HepG2 (cell line): ENCODE measurements around the gene PEAK3. TPM values are rescaled to one million over a fixed set of nuclear protein-coding genes. Genes with fewer than 3 reads are reported as not detected.

Source experiments
- ARNT2 ChIP-seq: sonication (generic); formaldehyde crosslinking; IDR thresholded peaks from 2 replicates; pipeline ENCODE4 v1.8.0; 2022; ENCODE audit warnings: mild to moderate bottlenecking, low read depth, missing genetic modification reagents, moderate library complexity
- ELF1 ChIP-seq: sonication (generic); formaldehyde crosslinking; IDR thresholded peaks from 2 replicates; pipeline ENCODE4 v1.4.0; 2020; ENCODE audit warnings: missing genetic modification reagents
- ELF3 ChIP-seq: IDR thresholded peaks from 2 replicates; pipeline ENCODE4 v1.6.1; 2016; ENCODE audit warnings: missing genetic modification reagents, missing compliant biosample characterization
- IRX3 ChIP-seq: sonication (generic); formaldehyde crosslinking; IDR thresholded peaks from 2 replicates; pipeline ENCODE4 v1.8.1; 2023; ENCODE audit warnings: mild to moderate bottlenecking, low read depth, missing genetic modification reagents, borderline replicate concordance
- MAZ ChIP-seq, 2 experiments: sonication (generic) in 1 of 2; formaldehyde crosslinking in 1 of 2; IDR thresholded peaks; 2 replicates each; pipeline versions ENCODE4 v1.5.0 to v1.6.1; 2012 to 2020; ENCODE audit warnings: low read depth in 2 of 2, mild to moderate bottlenecking in 2 of 2, borderline replicate concordance in 1 of 2, improper control_type of control experiment in 1 of 2, low read length in 1 of 2, missing genetic modification reagents in 1 of 2, moderate library complexity in 1 of 2
- MIXL1 ChIP-seq: IDR thresholded peaks from 2 replicates; pipeline ENCODE4 v1.6.1; 2016
- NFYB ChIP-seq: sonication (generic); formaldehyde crosslinking; IDR thresholded peaks from 2 replicates; pipeline ENCODE4 v1.4.0; 2020; ENCODE audit warnings: missing genetic modification reagents
- PRPF4 ChIP-seq: fragments of 200-400 bp; formaldehyde crosslinking; IDR thresholded peaks from 2 replicates; pipeline ENCODE4 v1.6.1; 2016; ENCODE audit warnings: low read length, low read depth; ENCODE audit not compliant: poor library complexity, severe bottlenecking
- RARG ChIP-seq: sonication (generic); formaldehyde crosslinking; IDR thresholded peaks from 2 replicates; pipeline ENCODE4 v1.4.0; 2020; ENCODE audit warnings: low read depth, mild to moderate bottlenecking, missing genetic modification reagents
- RNF2 ChIP-seq: fragments of 450-650 bp; conservative IDR thresholded peaks from 2 replicates; pipeline ENCODE4 v1.6.1; 2016; ENCODE audit warnings: low read depth
- SMARCE1 ChIP-seq: fragments of 450-650 bp; IDR thresholded peaks from 2 replicates; pipeline ENCODE4 v1.6.1; 2017; ENCODE audit warnings: borderline replicate concordance
- SUZ12 ChIP-seq: fragments of 150-350 bp; IDR thresholded peaks from 2 replicates; pipeline ENCODE4 v1.6.1; 2014; ENCODE audit warnings: low read depth, low read length
- TAF15 ChIP-seq: fragments of 200-400 bp; formaldehyde crosslinking; IDR thresholded peaks from one replicate; pipeline ENCODE4 v1.6.1; 2018; ENCODE audit warnings: mild to moderate bottlenecking, low read depth, low read length; ENCODE audit not compliant: poor library complexity, severe bottlenecking
- THAP11 ChIP-seq: IDR thresholded peaks from 2 replicates; pipeline ENCODE4 v1.6.1; 2016; ENCODE audit warnings: missing biosample characterization, missing genetic modification reagents
- TSC22D2 ChIP-seq: sonication (generic); formaldehyde crosslinking; IDR thresholded peaks from 2 replicates; pipeline ENCODE4 v1.5.1; 2020; ENCODE audit warnings: missing genetic modification reagents, mild to moderate bottlenecking, borderline replicate concordance
- ZBTB7A ChIP-seq: sonication (generic); formaldehyde crosslinking; IDR thresholded peaks from 2 replicates; pipeline ENCODE4 v1.8.0; 2022; ENCODE audit warnings: mild to moderate bottlenecking, missing genetic modification reagents
- ZNF263 ChIP-seq: sonication (generic); formaldehyde crosslinking; IDR thresholded peaks from 2 replicates; pipeline ENCODE4 v1.4.0; 2020; ENCODE audit warnings: missing genetic modification reagents
- ZNF674 ChIP-seq: sonication (generic); formaldehyde crosslinking; IDR thresholded peaks from 2 replicates; pipeline ENCODE4 v1.5.0; 2020; ENCODE audit warnings: low read depth, mild to moderate bottlenecking, missing genetic modification reagents
- ZNF724P ChIP-seq: sonication (generic); formaldehyde crosslinking; IDR thresholded peaks from 2 replicates; pipeline ENCODE4 v1.8.0; 2022; ENCODE audit warnings: missing genetic modification reagents, borderline replicate concordance
- ZNF772 ChIP-seq: sonication (generic); formaldehyde crosslinking; IDR thresholded peaks from 2 replicates; pipeline ENCODE4 v1.5.0; 2020; ENCODE audit warnings: mild to moderate bottlenecking, missing genetic modification reagents
- polyA plus RNA-seq, 8 experiments: library from polyadenylated mRNA; depleted of rRNA in 3 of 8; stranded (reverse) in 7 of 8; unstranded in 1 of 8; fragments of >200 nt; fragmentation: Illumina TruSeq in 4 of 8; extraction: Trizol in 4 of 8; gene quantifications; 2 replicates each; pipeline versions ENCODE4 v1.2.1 to v1.2.3, GENCODE V29; 2011 to 2016; ENCODE audit warnings: low read depth in 4 of 8, missing spikeins in 1 of 8, mixed read lengths in 1 of 8; ENCODE audit not compliant: insufficient read depth in 1 of 8
- total RNA-seq, 5 experiments: library from RNA; depleted of rRNA; stranded (reverse); fragments of >200 nt; fragmentation: Illumina TruSeq; extraction: Trizol; gene quantifications; 2 replicates each; pipeline ENCODE4 v1.2.3, GENCODE V29; 2016; ENCODE audit warnings: low read depth in 1 of 5
- TF ChIP-seq, protein P1 (sequence below): sonication (generic); formaldehyde crosslinking; IDR thresholded peaks from 2 replicates; pipeline ENCODE4 v1.5.1; 2020; ENCODE audit warnings: missing genetic modification reagents, mild to moderate bottlenecking, borderline replicate concordance
- TF ChIP-seq, protein P2 (sequence below): sonication (generic); formaldehyde crosslinking; IDR thresholded peaks from 2 replicates; pipeline ENCODE4 v1.5.1; 2020; ENCODE audit warnings: missing genetic modification reagents, mild to moderate bottlenecking, borderline replicate concordance
- TF ChIP-seq, protein P3 (sequence below): sonication (generic); formaldehyde crosslinking; IDR thresholded peaks from 2 replicates; pipeline ENCODE4 v1.4.0; 2020; ENCODE audit warnings: mild to moderate bottlenecking, low read depth, missing genetic modification reagents
- TF ChIP-seq, protein P4 (sequence below): sonication (generic); formaldehyde crosslinking; conservative IDR thresholded peaks from 2 replicates; pipeline ENCODE4 v1.8.0; 2022; ENCODE audit warnings: low read depth, missing genetic modification reagents

Gene PEAK3
- total and polyA plus RNA-seq, 2 of the 13 experiments (the other 11 are each of a cell fraction or from before 2014, with no cell fraction given) = not detected

DNA sequence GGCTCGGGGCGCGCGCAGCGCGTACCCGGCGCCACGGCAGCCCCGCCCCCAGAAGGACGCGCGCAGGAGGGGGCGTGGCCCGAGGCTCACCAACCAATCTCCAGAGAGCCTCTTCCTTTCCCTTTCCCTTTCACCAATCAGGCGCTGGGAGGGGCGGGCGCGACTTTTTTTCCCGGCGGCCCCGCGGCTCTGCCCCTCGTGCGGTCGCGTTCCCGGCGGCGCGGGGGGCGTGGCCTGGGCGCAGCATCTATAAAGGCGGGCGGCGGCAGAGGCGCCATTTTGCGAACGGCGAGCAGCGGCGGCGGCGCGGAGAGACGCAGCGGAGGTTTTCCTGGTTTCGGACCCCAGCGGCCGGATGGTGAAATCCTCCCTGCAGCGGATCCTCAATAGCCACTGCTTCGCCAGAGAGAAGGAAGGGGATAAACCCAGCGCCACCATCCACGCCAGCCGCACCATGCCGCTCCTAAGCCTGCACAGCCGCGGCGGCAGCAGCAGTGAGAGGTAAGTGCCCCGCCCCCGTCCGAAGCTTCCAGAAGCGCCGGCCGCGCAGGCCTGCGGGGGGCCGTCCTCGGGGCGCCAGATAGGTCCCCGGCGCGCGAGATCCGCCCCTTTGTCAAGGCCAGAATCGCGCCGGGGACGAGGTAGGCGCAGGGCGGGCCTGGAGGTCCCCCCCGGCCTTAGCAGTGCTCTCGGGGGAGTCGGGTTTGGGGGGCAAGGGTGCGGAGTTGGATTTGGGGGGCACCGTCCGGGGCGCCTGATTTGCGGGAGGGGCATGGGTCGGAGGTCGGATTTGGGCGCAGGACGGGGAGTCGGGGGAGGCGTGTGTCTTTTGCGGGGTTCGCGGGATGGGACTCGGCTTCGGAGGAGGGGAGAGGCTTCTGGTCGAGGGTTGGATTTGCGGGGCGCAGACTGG lies 12.5 kb downstream of the PEAK3 start (continued):
- no peak for TF ChIP-seq ZBTB7A
- TF ChIP-seq, protein P1, sequence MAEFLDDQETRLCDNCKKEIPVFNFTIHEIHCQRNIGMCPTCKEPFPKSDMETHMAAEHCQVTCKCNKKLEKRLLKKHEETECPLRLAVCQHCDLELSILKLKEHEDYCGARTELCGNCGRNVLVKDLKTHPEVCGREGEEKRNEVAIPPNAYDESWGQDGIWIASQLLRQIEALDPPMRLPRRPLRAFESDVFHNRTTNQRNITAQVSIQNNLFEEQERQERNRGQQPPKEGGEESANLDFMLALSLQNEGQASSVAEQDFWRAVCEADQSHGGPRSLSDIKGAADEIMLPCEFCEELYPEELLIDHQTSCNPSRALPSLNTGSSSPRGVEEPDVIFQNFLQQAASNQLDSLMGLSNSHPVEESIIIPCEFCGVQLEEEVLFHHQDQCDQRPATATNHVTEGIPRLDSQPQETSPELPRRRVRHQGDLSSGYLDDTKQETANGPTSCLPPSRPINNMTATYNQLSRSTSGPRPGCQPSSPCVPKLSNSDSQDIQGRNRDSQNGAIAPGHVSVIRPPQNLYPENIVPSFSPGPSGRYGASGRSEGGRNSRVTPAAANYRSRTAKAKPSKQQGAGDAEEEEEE (CRISPR knock-in tag) = no peak
- TF ChIP-seq ARNT2 (CRISPR knock-in tag) = peak; percentile 81; the same call in 1 of the 2 replicates
- no peak for TF ChIP-seq TAF15
- TF ChIP-seq RNF2 = 0 out of 2 replicates have a peak, but pooled peaks have one; percentile 29
- no peak; the same call in 1 of the 2 replicates for TF ChIP-seq ZNF724P (CRISPR knock-in tag)
- peak; percentile 32; the same call in 1 of the 2 replicates for TF ChIP-seq ELF1 (CRISPR knock-in tag)
- 0 out of 2 replicates have a peak, but pooled peaks have one; percentile 42 for TF ChIP-seq ZNF674 (CRISPR knock-in tag)
- TF ChIP-seq MIXL1 (CRISPR knock-in tag) = peak; percentile 28; the same call in 1 of the 2 replicates
- TF ChIP-seq SMARCE1 = no peak
- peak; percentile 83 for TF ChIP-seq PRPF4
- TF ChIP-seq, protein P2, sequence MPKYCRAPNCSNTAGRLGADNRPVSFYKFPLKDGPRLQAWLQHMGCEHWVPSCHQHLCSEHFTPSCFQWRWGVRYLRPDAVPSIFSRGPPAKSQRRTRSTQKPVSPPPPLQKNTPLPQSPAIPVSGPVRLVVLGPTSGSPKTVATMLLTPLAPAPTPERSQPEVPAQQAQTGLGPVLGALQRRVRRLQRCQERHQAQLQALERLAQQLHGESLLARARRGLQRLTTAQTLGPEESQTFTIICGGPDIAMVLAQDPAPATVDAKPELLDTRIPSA (CRISPR knock-in tag) = 0 out of 2 replicates have a peak, but pooled peaks have one; percentile 25
- no peak for TF ChIP-seq RARG
- TF ChIP-seq MAZ (IDR thresholded peaks at IDR 0.05; ENCODE audit: borderline replicate concordance, low read depth, low read length) = peak; percentile 69; the same call in 1 of the 2 replicates
- TF ChIP-seq MAZ (CRISPR knock-in tag; IDR thresholded peaks at IDR 0.05; ENCODE audit: low read depth) = peak; percentile 82; the same call in 1 of the 2 replicates
- peak; percentile 82 for TF ChIP-seq THAP11 (CRISPR knock-in tag)
- peak; percentile 84; the same call in 1 of the 2 replicates for TF ChIP-seq IRX3 (CRISPR knock-in tag)
- TF ChIP-seq ZNF263 (CRISPR knock-in tag) = no peak
- TF ChIP-seq, protein P3, sequence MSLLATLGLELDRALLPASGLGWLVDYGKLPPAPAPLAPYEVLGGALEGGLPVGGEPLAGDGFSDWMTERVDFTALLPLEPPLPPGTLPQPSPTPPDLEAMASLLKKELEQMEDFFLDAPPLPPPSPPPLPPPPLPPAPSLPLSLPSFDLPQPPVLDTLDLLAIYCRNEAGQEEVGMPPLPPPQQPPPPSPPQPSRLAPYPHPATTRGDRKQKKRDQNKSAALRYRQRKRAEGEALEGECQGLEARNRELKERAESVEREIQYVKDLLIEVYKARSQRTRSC (CRISPR knock-in tag) = no peak
- peak; percentile 22; the same call in 1 of the 2 replicates for TF ChIP-seq SUZ12
- TF ChIP-seq NFYB (CRISPR knock-in tag) = peak; percentile 87
- TF ChIP-seq ZNF772 (CRISPR knock-in tag) = peak; percentile 79; the same call in 1 of the 2 replicates
- peak; percentile 53; the same call in 1 of the 2 replicates for TF ChIP-seq TSC22D2 (CRISPR knock-in tag)
- TF ChIP-seq, protein P4, sequence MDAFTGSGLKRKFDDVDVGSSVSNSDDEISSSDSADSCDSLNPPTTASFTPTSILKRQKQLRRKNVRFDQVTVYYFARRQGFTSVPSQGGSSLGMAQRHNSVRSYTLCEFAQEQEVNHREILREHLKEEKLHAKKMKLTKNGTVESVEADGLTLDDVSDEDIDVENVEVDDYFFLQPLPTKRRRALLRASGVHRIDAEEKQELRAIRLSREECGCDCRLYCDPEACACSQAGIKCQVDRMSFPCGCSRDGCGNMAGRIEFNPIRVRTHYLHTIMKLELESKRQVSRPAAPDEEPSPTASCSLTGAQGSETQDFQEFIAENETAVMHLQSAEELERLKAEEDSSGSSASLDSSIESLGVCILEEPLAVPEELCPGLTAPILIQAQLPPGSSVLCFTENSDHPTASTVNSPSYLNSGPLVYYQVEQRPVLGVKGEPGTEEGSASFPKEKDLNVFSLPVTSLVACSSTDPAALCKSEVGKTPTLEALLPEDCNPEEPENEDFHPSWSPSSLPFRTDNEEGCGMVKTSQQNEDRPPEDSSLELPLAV (CRISPR knock-in tag) = no peak
- TF ChIP-seq ELF3 = peak; percentile 75; the same call in 1 of the 2 replicates
